Liver (tissue), 9 donors: ENCODE results near the gene KRTAP5-6. TPM values are rescaled to one million over a fixed set of nuclear protein-coding genes. Genes with fewer than 3 reads are reported as not detected.

Source experiments
- DNase-seq: peaks from one replicate; pipeline ENCODE4 v3.0.0-alpha.2; 2017; ENCODE audit warnings: low spot score
- H3K27ac ChIP-seq, 2 donors: one replicate each; pipeline ENCODE4 v1.7.0; 2013; ENCODE audit warnings: inconsistent platforms in 2 of 2, low read length in 2 of 2, control low read depth in 1 of 2, low read depth in 1 of 2, mild to moderate bottlenecking in 1 of 2
- H3K27me3 ChIP-seq, 4 donors: one replicate each; pipeline versions ENCODE4 v1.6.1 to v1.7.0; 2013; ENCODE audit warnings: low read length in 3 of 4, inconsistent platforms in 1 of 4, mild to moderate bottlenecking in 1 of 4, moderate library complexity in 1 of 4; ENCODE audit not compliant: control insufficient read depth in 4 of 4, insufficient read depth in 4 of 4
- H3K36me3 ChIP-seq, 4 donors: one replicate each; pipeline versions ENCODE4 v1.6.1 to v1.7.0; 2013; ENCODE audit warnings: low read length in 3 of 4, mild to moderate bottlenecking in 3 of 4, low read depth in 1 of 4, moderate library complexity in 1 of 4; ENCODE audit not compliant: control insufficient read depth in 4 of 4, insufficient read depth in 3 of 4
- H3K4me1 ChIP-seq, 4 donors: one replicate each; pipeline versions ENCODE4 v1.6.1 to v1.7.0; 2013; ENCODE audit warnings: low read length in 3 of 4, mild to moderate bottlenecking in 3 of 4, moderate library complexity in 1 of 4; ENCODE audit not compliant: control insufficient read depth in 4 of 4, insufficient read depth in 4 of 4
- H3K4me3 ChIP-seq, 3 donors: one replicate each; pipeline versions ENCODE4 v1.6.1 to v1.7.0; 2013; ENCODE audit warnings: low read length in 3 of 3, control low read depth in 1 of 3, low read depth in 1 of 3, mild to moderate bottlenecking in 1 of 3
- H3K9ac ChIP-seq, 2 donors: one replicate each; pipeline ENCODE4 v1.7.0; 2013; ENCODE audit warnings: low read length in 2 of 2, mild to moderate bottlenecking in 2 of 2, moderate library complexity in 2 of 2, control low read depth in 1 of 2, low read depth in 1 of 2
- H3K9me3 ChIP-seq, 4 donors: one replicate each; pipeline versions ENCODE4 v1.6.1 to v1.7.0; 2013; ENCODE audit warnings: low read length in 3 of 4; ENCODE audit not compliant: control insufficient read depth in 4 of 4
- ATF3 ChIP-seq: IDR thresholded peaks from 2 replicates; pipeline ENCODE4 v1.6.1; 2016; ENCODE audit warnings: antibody characterized with exemption
- EGR1 ChIP-seq, 2 donors: IDR thresholded peaks; 2 replicates each; pipeline ENCODE4 v1.6.1; 2016 to 2018; ENCODE audit warnings: antibody characterized with exemption in 2 of 2, low read depth in 2 of 2
- FOXA1 ChIP-seq: IDR thresholded peaks from 2 replicates; pipeline ENCODE4 v1.6.1; 2016; ENCODE audit warnings: antibody characterized with exemption
- GABPA ChIP-seq, 2 donors: IDR thresholded peaks in 1 of 2; conservative IDR thresholded peaks in 1 of 2; 2 replicates each; pipeline ENCODE4 v1.6.1; 2016; ENCODE audit warnings: antibody characterized with exemption in 2 of 2, mild to moderate bottlenecking in 1 of 2, moderate library complexity in 1 of 2
- HNF4A ChIP-seq, 2 donors: conservative IDR thresholded peaks; 2 replicates each; pipeline ENCODE4 v1.6.1; 2016; ENCODE audit warnings: antibody characterized with exemption in 2 of 2, mild to moderate bottlenecking in 2 of 2
- HNF4G ChIP-seq: IDR thresholded peaks from 2 replicates; pipeline ENCODE4 v1.6.1; 2016; ENCODE audit warnings: antibody characterized with exemption
- JUND ChIP-seq, 2 donors: IDR thresholded peaks; 2 replicates each; pipeline ENCODE4 v1.6.1; 2016; ENCODE audit warnings: antibody characterized with exemption in 2 of 2
- MAX ChIP-seq: IDR thresholded peaks from 2 replicates; pipeline ENCODE4 v1.6.1; 2016; ENCODE audit warnings: antibody characterized with exemption
- NR2F2 ChIP-seq: IDR thresholded peaks from 2 replicates; pipeline ENCODE4 v1.6.1; 2016; ENCODE audit warnings: antibody characterized with exemption
- RAD21 ChIP-seq, 2 donors: IDR thresholded peaks; 2 replicates each; pipeline ENCODE4 v1.6.1; 2016; ENCODE audit warnings: antibody characterized with exemption in 2 of 2, mild to moderate bottlenecking in 2 of 2
- REST ChIP-seq: IDR thresholded peaks from 2 replicates; pipeline ENCODE4 v1.6.1; 2016; ENCODE audit warnings: antibody characterized with exemption, mild to moderate bottlenecking
- RXRA ChIP-seq, 2 donors: IDR thresholded peaks; 2 replicates each; pipeline ENCODE4 v1.6.1; 2017 to 2018; ENCODE audit warnings: antibody characterized with exemption in 2 of 2, mild to moderate bottlenecking in 1 of 2
- SP1 ChIP-seq: IDR thresholded peaks from 2 replicates; pipeline ENCODE4 v1.6.1; 2018; ENCODE audit warnings: antibody characterized with exemption, mild to moderate bottlenecking
- YY1 ChIP-seq: IDR thresholded peaks from 2 replicates; pipeline ENCODE4 v1.6.1; 2016; ENCODE audit warnings: antibody characterized with exemption, mild to moderate bottlenecking
- ZBTB33 ChIP-seq: IDR thresholded peaks from 2 replicates; pipeline ENCODE4 v1.6.1; 2016; ENCODE audit warnings: antibody characterized with exemption
- WGBS: extraction: QIAGEN DNeasy Blood & Tissue Kit; methylation state at CpG from one replicate; pipeline ENCODE4 v1.1.7; 2013; 5-methylcytosine and 5-hydroxymethylcytosine counted together
- polyA plus RNA-seq, 2 donors: library from polyadenylated mRNA; stranded (reverse) in 1 of 2; unstranded in 1 of 2; fragments of 200-250 nt in 1 of 2; fragments of >200 nt in 1 of 2; fragmentation: Nextera tagmentation in 1 of 2; extraction: Ambion mirVana in 1 of 2; gene quantifications; one replicate each; pipeline versions ENCODE4 v1.2.1 to v1.2.3, GENCODE V29; 2013 to 2015
- total RNA-seq, 2 donors: library from RNA; depleted of rRNA; stranded (reverse); fragments of >200 nt; gene quantifications; one replicate each; pipeline ENCODE4 v1.2.3, GENCODE V29; 2014
- donor health status: healthy.
- donor health status: healthy.
- donor health status: healthy.
- donor health status: healthy.
- donor health status: healthy.

KRTAP5-6 gene
- total and polyA plus RNA-seq, 4 donors = 0.84 to 1.2 TPM; not detected in 2

- TF ChIP-seq REST (no peak), FOXA1 (no peak)
These were observed 4.3 kb downstream of the KRTAP5-6 start (continued) for GRCh38 chr11:1701091-1701807.

- Histone ChIP-seq H3K27ac (no peak overlapping the region), H3K27me3 (no peaks in the 10 kb centered on the region), H3K9ac (no peak overlapping the region), H3K4me1 (no peaks in the 10 kb centered on the region), H3K36me3 (no peaks in the 10 kb centered on the region), H3K9me3 (no peaks in the 10 kb centered on the region), H3K4me3 (no peak overlapping the region)
- no peak for DNase-seq
- no peak for TF ChIP-seq REST
- no peak for TF ChIP-seq MAX
- TF ChIP-seq EGR1 (IDR thresholded peaks at IDR 0.05; ENCODE audit: low read depth in 2 of 2) = no peak
- 91% methylated on average over 10 of the region's 10 CpGs for WGBS
These were observed 5.5 kb downstream of the KRTAP5-6 start for GRCh38 chr11:1702506-1702905.

GRCh38 chr11:1703146-1703545 is 6.2 kb downstream of the KRTAP5-6 start:
- no peaks in the 10 kb centered on the region for H3K36me3 ChIP-seq
- no peaks in the 10 kb centered on the region for H3K9me3 ChIP-seq
- H3K27me3 ChIP-seq = no peaks in the 10 kb centered on the region
- WGBS = 84% methylated on average over 6 of the region's 6 CpGs
- DNase-seq = no peak
- no peaks in the 10 kb centered on the region for H3K4me1 ChIP-seq
- no peak overlapping the region for H3K4me3 ChIP-seq
- no peak overlapping the region for H3K9ac ChIP-seq
- H3K27ac ChIP-seq = no peak overlapping the region
- no peak for TF ChIP-seq NR2F2
- no peak for TF ChIP-seq REST
- TF ChIP-seq ATF3 = no peak
- no peak for TF ChIP-seq FOXA1
- TF ChIP-seq RXRA (IDR thresholded peaks at IDR 0.05) = no peak
- TF ChIP-seq GABPA (IDR thresholded peaks at IDR 0.05 in 1 of 2, conservative IDR thresholded peaks at IDR 0.05 in 1 of 2) = no peak
- TF ChIP-seq ZBTB33 = no peak
- TF ChIP-seq HNF4G = no peak
- no peak for TF ChIP-seq RAD21 (IDR thresholded peaks at IDR 0.05)
- no peak for TF ChIP-seq YY1
- no peak for TF ChIP-seq MAX
- no peak for TF ChIP-seq SP1
- TF ChIP-seq HNF4A (conservative IDR thresholded peaks at IDR 0.05) = no peak
- no peak for TF ChIP-seq JUND (IDR thresholded peaks at IDR 0.05)
